Stimulated activated CD4-positive, alpha-beta T cell treated with anti-CD3 and anti-CD28 coated beads, Interleukin-2, amount 100 ng/mL, for 4 hours (primary cell): ENCODE results near the gene LYRM4.
A peak's percentile ranks its signal among the peaks of the same experiment; 100 is the strongest.

Source experiments
- DNase-seq: peaks from one replicate; pipeline ENCODE4 v3.0.0-alpha.2; 2020; ENCODE audit warnings: low read depth

LYRM4 gene

DNA sequence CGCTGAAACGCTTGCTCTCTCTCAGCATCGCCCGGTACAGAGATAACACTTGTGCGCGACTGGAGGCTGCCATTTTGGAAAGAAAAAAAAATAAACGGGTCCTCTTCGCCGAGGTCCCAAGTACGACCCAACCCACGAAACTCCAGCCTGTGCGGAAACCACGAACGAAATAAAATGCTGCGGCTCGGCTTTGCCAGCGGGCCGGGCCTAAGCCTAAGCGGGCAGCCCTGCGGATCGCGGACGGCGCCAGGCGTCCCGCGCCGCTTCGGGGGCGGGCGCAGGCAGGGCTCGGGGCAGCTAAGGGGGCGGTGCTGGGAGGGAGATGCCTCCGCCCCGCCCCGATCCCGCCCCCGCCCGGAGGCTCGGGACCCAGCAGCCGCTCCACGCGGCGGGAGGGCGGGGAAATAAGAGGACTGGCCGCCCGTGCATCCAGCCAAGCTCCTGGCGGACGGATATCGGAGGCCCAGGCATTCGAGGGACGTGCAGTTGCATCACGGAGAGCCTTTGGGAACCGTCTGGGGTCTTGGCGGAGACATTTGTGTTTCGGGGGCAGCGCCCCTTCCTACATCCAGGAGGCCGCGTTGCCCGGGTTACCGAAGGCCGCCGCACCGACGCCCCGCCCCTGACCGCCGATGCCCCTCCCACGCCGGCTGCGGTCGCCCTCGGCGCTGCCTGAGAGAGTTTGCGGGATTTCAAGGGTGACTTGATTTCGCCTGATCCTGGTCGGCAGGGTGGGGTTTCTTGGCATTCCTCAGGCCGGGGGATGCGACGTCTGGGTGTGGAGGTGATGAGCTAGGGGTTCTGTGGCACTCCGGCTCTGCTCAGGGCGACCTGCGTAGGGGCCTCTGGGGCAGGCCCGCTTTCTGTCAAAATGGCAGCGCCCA is at the start of gene LYRM4, which contains the start of gene FARS2:
Gene LYRM4 (minus strand): TSS at position 290 of the 884 bp plus-strand sequence. CDS start 217 bp downstream, at position 73.
Gene FARS2 (plus strand): TSS at position 853 of the 884 bp plus-strand sequence.
- DNase-seq = peak; percentile 86

DNA sequence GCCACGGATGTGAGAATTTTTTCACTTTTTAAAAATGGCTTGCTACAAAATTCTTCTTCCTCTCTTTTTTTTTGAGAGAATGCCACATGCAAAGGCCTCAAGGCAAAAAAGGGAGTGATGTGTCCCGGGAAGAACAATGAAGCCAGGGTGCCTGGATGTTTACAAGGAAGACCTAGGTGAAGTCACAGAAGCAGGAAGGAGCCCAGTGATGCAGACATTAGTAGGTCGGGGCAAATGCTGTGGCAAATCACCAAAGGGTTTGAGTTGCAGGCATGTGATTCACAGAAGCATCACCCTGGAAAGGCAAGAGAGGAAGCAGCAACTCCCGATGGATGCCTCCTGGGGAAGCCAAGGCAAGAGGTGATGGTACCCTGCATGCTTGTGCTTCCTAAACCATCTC is 47.3 kb upstream of the LYRM4 start:
- DNase-seq = no peak

- no peak for DNase-seq
Measured at GRCh38 chr6:5307058-5307457, 46.3 kb upstream of the LYRM4 start.

DNA sequence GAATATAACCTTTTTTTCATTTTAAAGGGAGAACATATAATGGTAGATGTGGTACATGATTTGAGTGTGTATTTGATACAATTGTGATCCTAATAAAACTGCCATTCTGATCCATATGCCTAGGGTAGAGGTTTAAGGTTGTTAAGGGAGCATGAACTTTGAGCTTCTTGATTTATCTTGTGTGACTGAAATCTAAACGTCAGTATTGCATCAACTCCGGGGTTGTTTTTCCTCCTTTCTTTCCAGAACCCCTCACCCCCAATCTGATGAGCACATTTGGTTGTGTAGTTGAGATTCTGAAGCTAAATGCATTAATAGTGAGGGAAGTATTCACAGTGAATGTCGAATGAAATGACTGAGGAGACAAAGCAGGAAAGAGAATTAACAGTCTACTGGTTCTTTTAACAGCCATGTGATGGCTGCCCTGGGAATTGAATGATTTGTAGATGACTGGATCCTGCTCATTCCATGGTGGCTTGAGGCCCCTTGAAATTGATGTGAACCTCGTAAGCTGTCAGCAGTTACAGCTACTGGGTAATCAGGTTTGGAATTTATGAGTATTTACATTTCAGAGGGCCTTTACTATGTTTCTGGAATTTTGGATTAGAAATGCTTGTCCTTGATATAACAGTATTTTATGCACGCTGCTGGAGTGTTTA is 45.3 kb upstream of the LYRM4 start:
- no peak for DNase-seq

GRCh38 chr6:5303682-5304081 is 42.9 kb upstream of the LYRM4 start:
- no peak for DNase-seq

DNA sequence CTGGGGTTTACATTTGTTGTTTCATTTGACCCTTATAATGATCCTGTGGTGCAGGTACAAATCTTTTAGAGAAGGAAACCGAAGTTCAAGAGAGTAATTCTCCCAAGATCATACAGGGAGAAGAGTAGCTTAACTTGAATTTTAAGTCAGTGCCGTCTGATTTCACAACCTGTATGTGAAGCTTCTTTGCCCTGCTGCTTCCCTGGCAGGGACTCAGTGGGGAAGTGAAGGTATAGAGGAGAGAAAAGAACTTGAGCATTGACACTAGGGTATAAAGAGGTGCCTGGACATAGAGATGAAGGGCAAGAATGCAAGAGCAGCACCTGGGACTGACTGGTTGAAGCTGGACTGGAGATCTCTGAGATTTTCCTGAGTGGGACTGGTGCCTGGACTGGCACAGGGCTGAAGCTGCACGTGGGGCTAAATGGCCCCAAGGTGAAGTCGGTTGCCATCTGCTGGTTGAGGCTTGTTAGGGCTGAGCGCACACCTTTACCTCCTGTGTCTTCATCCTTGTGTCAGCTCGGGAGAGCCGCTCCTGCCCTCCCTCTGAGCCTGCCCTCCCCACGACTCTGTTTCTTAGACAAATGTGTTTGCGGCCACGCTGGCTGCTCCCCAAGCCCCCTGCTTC is 42.4 kb upstream of the LYRM4 start:
- DNase-seq = peak; percentile 31

DNA sequence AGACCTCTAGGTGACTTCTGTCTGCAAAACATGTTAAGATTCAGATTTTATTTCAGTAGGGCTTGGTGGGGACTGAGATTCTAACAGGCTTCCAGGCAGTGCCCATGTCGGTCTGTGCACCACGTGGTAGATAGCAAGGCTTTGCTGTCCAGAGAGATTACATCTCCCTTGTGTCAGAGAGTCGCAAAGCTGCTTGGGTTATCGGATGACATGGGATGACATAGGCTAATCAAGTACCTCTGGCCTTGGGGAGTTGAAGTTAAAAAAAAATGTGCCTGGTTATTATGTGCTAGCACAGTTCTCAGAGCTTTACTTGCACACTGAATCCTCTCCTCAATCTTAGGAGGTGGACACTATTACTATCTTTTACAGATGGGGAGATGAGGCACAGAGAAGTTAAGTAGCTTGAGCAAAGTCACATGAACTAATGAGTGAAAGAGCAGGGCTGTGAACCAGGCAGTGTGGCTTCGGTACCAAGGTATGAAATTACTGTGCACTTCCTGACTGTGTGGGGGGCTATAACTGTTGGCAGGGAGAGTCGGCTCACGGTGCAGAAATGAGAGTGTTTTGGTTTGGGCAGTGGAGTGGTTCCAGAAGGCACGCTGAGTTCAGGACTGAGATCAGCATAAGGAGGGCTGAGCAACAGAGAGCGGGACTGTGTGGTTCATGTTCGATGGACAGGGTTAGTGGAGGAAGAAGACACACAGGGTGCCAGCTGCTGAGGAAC is 41.6 kb upstream of the LYRM4 start:
- no peak for DNase-seq

GRCh38 chr6:5300206-5300764 is 39.5 kb upstream of the LYRM4 start:
- DNase-seq = no peak

- no peak for DNase-seq
Measured at GRCh38 chr6:5295623-5296022, 34.9 kb upstream of the LYRM4 start.

DNA sequence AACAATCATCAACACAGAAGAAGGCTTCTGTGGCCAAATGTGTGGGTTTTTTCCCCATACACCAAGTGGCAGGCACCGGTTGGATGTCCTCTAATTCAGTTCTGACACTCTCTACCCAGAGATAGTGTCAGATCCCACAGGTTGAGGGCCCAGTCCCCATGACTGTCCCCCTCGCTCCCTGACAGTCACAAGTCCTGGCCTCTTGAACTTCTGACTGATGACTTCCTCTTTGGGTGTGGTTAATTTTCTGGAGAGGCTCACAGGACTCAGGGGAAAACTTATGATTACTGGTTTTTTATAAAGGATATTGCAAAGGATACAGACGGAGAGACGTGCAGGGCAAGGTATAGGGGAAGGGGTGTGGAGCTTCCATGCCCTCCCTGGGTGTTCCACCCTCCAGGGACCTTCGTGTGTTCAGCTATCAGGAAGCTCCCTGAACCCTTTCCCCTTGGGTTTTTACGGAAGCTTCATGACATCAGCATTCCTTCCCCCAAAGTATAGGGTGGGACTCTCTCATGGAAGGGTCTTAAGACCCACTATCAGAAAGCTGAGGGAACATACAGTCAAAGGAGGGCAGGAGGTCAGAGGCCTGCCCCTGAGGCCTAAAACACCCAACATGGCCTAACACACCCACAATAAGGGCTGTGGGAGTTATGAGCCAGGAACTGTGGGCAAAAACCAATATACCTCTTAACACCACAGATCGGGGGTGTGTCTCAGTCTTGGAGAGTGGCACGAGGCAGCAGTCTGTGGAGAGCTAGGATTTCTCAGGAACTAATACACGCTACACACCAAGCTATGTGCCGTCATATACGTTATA is 33.9 kb upstream of the LYRM4 start:
- no peak for DNase-seq

DNA sequence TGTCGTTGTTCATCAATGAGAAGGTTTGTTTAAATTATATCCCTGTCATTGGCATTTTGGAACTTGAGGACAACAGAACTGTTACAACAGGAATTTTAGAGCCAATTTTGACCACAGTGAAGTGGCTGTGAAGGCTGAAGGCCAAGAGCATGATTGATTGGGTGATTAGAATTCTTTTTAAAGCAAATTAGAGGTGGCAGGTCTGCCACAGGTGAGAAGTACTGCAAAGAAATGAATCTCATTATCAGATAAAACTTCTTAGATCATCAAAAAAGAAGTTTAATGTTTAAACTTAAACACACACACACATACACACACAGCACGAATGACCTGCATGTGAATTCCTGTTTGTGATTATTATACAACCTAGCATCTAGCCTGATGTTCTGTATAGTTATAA is 32.9 kb upstream of the LYRM4 start:
- no peak for DNase-seq

GRCh38 chr6:5292154-5292553 is 31.4 kb upstream of the LYRM4 start:
- DNase-seq = no peak

DNA sequence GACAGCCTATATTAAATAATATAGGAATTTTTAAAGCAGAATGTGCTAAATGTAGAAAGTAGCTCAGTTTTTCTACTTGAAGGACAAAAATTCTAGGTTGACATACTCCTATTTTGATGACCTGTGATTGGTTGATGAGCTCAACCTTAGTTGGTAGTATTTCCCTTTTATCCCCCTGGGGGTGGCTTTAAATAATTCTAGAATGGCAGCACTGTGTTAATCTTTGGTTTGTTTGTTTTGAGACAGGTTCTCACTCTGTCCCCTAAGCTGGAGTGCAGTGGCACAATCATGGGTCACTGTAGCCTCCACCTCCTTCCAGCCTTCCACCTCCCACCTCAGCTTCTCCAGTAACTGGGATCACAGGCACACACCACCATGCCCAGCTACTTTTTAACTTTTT is 29.8 kb upstream of the LYRM4 start:
- DNase-seq = no peak

- DNase-seq = no peak
Measured at GRCh38 chr6:5290097-5290496, 29.3 kb upstream of the LYRM4 start.

GRCh38 chr6:5287966-5288297 is 27.2 kb upstream of the LYRM4 start:
- DNase-seq = no peak

GRCh38 chr6:5287205-5287965 is 26.6 kb upstream of the LYRM4 start:
- no peak for DNase-seq

GRCh38 chr6:5286780-5287179 is 26.0 kb upstream of the LYRM4 start:
- no peak for DNase-seq

DNA sequence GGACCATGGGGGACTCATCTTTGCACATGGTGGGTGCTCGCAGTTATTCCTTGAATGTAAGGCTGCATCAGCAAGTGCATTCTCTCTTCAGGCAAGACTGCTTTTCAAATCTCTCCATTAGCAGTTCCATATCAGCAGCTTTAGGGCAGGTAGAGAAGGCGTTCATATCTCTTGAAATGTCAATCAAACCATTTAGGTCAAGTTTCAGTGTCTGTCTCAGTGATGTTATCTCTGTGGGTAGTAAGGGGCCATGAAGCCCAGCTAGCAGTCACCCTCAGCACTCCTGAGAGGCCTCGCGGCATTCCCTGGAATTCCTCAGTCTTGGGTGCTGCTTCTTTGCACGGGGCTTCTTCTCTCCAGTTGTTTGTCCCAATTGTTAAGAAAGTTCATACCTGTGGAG is 24.8 kb upstream of the LYRM4 start:
- DNase-seq = no peak

GRCh38 chr6:5285081-5285480 is 24.3 kb upstream of the LYRM4 start:
- no peak for DNase-seq

GRCh38 chr6:5282191-5282623 is 21.5 kb upstream of the LYRM4 start:
- no peak for DNase-seq
